HEK293 (cell line): ENCODE results near the gene FAM171A1.
"Not testable (repeated sequence)": the region's sequence is repeated elsewhere in the genome, so short reads cannot be mapped to it uniquely, and the experiment has no call there.

ENCODE experiments used
- CTCF ChIA-PET: fragments of 350-600 bp; formaldehyde crosslinking; extraction: SDS; loops from one replicate; lab custom pipeline; 2021; ENCODE audit warnings: antibody characterized with exemption; lab: Yijun Ruan, JAX
- POLR2A ChIA-PET: fragments of 300-600 bp; formaldehyde crosslinking; extraction: SDS; loops from one replicate; lab custom pipeline; 2020; ENCODE audit warnings: antibody characterized with exemption, inconsistent platforms; lab: Yijun Ruan, JAX
- H3K27ac ChIP-seq: fragments of 200-500 bp; sonication (Bioruptor generic); 2 replicates; pipeline ENCODE4 v1.5.1; 2014; ENCODE audit warnings: low read depth, low read length, control low read depth, inconsistent platforms; ENCODE audit errors: extremely low read depth
- H3K36me3 ChIP-seq, 2 experiments: fragments of 200-500 bp in 1 of 2; sonication (Bioruptor generic) in 1 of 2; 1 replicate in 1 of 2; 2 replicates in 1 of 2; pipeline ENCODE4 v1.5.1; 2014 to 2017; ENCODE audit warnings: inconsistent platforms in 2 of 2, low read length in 2 of 2; ENCODE audit not compliant: control insufficient read depth in 2 of 2, insufficient read depth in 1 of 2
- H3K4me1 ChIP-seq: fragments of 200-500 bp; sonication (Bioruptor generic); 2 replicates; pipeline ENCODE4 v1.5.1; 2014; ENCODE audit warnings: mild to moderate bottlenecking, low read length, inconsistent platforms; ENCODE audit not compliant: control insufficient read depth, insufficient read depth
- H3K4me3 ChIP-seq: 2 replicates; pipeline ENCODE4 v1.5.1; 2011; ENCODE audit warnings: low read depth, mild to moderate bottlenecking, control low read depth, low read length, moderate library complexity
- H3K9me3 ChIP-seq: fragments of 200-500 bp; sonication (Bioruptor generic); 2 replicates; pipeline ENCODE4 v1.5.1; 2014; ENCODE audit warnings: low read depth, low read length, inconsistent platforms; ENCODE audit not compliant: control insufficient read depth, insufficient read depth
- GFI1B ChIP-seq: fragments of 450-650 bp; formaldehyde crosslinking; IDR thresholded peaks from 2 replicates; pipeline ENCODE4 v1.5.1; 2016; ENCODE audit warnings: missing biosample characterization, missing genetic modification characterization
- KLF7 ChIP-seq: fragments of 450-650 bp; formaldehyde crosslinking; IDR thresholded peaks from 2 replicates; pipeline ENCODE4 v1.5.1; 2016; ENCODE audit warnings: missing biosample characterization, missing genetic modification characterization, borderline replicate concordance
- ZBTB11 ChIP-seq: fragments of 450-650 bp; formaldehyde crosslinking; conservative IDR thresholded peaks from 2 replicates; pipeline ENCODE4 v1.5.1; 2016; ENCODE audit warnings: low read depth, missing biosample characterization, missing genetic modification characterization
- ZBTB21 ChIP-seq: fragments of 450-650 bp; formaldehyde crosslinking; IDR thresholded peaks from 2 replicates; pipeline ENCODE4 v1.5.1; 2017; ENCODE audit warnings: missing biosample characterization, missing genetic modification characterization
- ZBTB8A ChIP-seq: fragments of 450-650 bp; formaldehyde crosslinking; IDR thresholded peaks from 2 replicates; pipeline ENCODE4 v1.5.1; 2016; ENCODE audit warnings: missing biosample characterization, missing genetic modification characterization
- ZNF138 ChIP-seq: fragments of 450-650 bp; formaldehyde crosslinking; IDR thresholded peaks from 2 replicates; pipeline ENCODE4 v1.5.1; 2016; ENCODE audit warnings: missing biosample characterization, missing genetic modification characterization, borderline replicate concordance
- ZNF140 ChIP-seq: fragments of 450-650 bp; formaldehyde crosslinking; IDR thresholded peaks from 2 replicates; pipeline ENCODE4 v1.5.1; 2016; ENCODE audit warnings: missing biosample characterization, missing genetic modification characterization
- ZNF18 ChIP-seq: fragments of 450-650 bp; formaldehyde crosslinking; IDR thresholded peaks from 2 replicates; pipeline ENCODE4 v1.5.1; 2016; ENCODE audit warnings: missing biosample characterization, missing genetic modification characterization
- ZNF202 ChIP-seq: fragments of 450-650 bp; formaldehyde crosslinking; IDR thresholded peaks from 2 replicates; pipeline ENCODE4 v1.5.1; 2016; ENCODE audit warnings: missing biosample characterization, missing genetic modification characterization, borderline replicate concordance
- ZNF266 ChIP-seq: fragments of 450-650 bp; formaldehyde crosslinking; IDR thresholded peaks from 2 replicates; pipeline ENCODE4 v1.5.1; 2016; ENCODE audit warnings: missing biosample characterization, missing genetic modification characterization, low read depth
- ZNF292 ChIP-seq: fragments of 450-650 bp; formaldehyde crosslinking; IDR thresholded peaks from 2 replicates; pipeline ENCODE4 v1.5.1; 2016; ENCODE audit warnings: low read depth, missing biosample characterization, missing genetic modification characterization, borderline replicate concordance
- ZNF394 ChIP-seq: fragments of 450-650 bp; formaldehyde crosslinking; IDR thresholded peaks from 2 replicates; pipeline ENCODE4 v1.5.1; 2016; ENCODE audit warnings: missing biosample characterization, missing genetic modification characterization, mild to moderate bottlenecking, moderate library complexity, borderline replicate concordance
- ZNF404 ChIP-seq: fragments of 450-650 bp; formaldehyde crosslinking; IDR thresholded peaks from 2 replicates; pipeline ENCODE4 v1.5.1; 2017; ENCODE audit warnings: missing biosample characterization, missing genetic modification characterization
- ZNF426 ChIP-seq: fragments of 450-650 bp; formaldehyde crosslinking; IDR thresholded peaks from 2 replicates; pipeline ENCODE4 v1.5.1; 2017; ENCODE audit warnings: missing biosample characterization, missing genetic modification characterization, mild to moderate bottlenecking, inconsistent platforms, moderate library complexity
- ZNF433 ChIP-seq: fragments of 450-650 bp; formaldehyde crosslinking; IDR thresholded peaks from 2 replicates; pipeline ENCODE4 v1.5.1; 2016; ENCODE audit warnings: missing biosample characterization, missing genetic modification characterization, low read depth
- ZNF501 ChIP-seq: fragments of 450-650 bp; formaldehyde crosslinking; IDR thresholded peaks from 2 replicates; pipeline ENCODE4 v1.5.1; 2016; ENCODE audit warnings: missing biosample characterization, missing genetic modification characterization
- ZNF510 ChIP-seq: fragments of 450-650 bp; formaldehyde crosslinking; IDR thresholded peaks from 2 replicates; pipeline ENCODE4 v1.5.1; 2018; ENCODE audit warnings: mild to moderate bottlenecking, missing genetic modification characterization, missing biosample characterization; ENCODE audit not compliant: insufficient replicate concordance
- ZNF530 ChIP-seq: fragments of 450-650 bp; formaldehyde crosslinking; IDR thresholded peaks from 2 replicates; pipeline ENCODE4 v1.5.1; 2016; ENCODE audit warnings: low read depth, missing biosample characterization, missing genetic modification characterization
- ZNF555 ChIP-seq: fragments of 450-650 bp; formaldehyde crosslinking; conservative IDR thresholded peaks from 2 replicates; pipeline ENCODE4 v1.5.1; 2017; ENCODE audit warnings: missing biosample characterization, mild to moderate bottlenecking, missing genetic modification characterization, inconsistent platforms
- ZNF560 ChIP-seq: fragments of 450-650 bp; formaldehyde crosslinking; IDR thresholded peaks from 2 replicates; pipeline ENCODE4 v1.5.1; 2017; ENCODE audit warnings: missing biosample characterization, missing genetic modification characterization, borderline replicate concordance
- ZNF580 ChIP-seq: fragments of 450-650 bp; formaldehyde crosslinking; IDR thresholded peaks from 2 replicates; pipeline ENCODE4 v1.5.1; 2016; ENCODE audit warnings: missing biosample characterization, missing genetic modification characterization
- ZNF629 ChIP-seq: fragments of 450-650 bp; formaldehyde crosslinking; IDR thresholded peaks from 2 replicates; pipeline ENCODE4 v1.5.1; 2017; ENCODE audit warnings: missing biosample characterization, missing genetic modification characterization
- ZNF664 ChIP-seq: fragments of 450-650 bp; formaldehyde crosslinking; IDR thresholded peaks from 2 replicates; pipeline ENCODE4 v1.5.1; 2016; ENCODE audit warnings: missing biosample characterization, missing genetic modification characterization
- ZNF791 ChIP-seq: fragments of 450-650 bp; formaldehyde crosslinking; IDR thresholded peaks from 2 replicates; pipeline ENCODE4 v1.5.1; 2016; ENCODE audit warnings: missing biosample characterization, missing genetic modification characterization
- ZXDB ChIP-seq: fragments of 450-650 bp; formaldehyde crosslinking; IDR thresholded peaks from 2 replicates; pipeline ENCODE4 v1.5.1; 2016; ENCODE audit warnings: missing biosample characterization, missing genetic modification characterization
- TF ChIP-seq, protein P1 (sequence below): fragments of 450-650 bp; formaldehyde crosslinking; conservative IDR thresholded peaks from 2 replicates; pipeline ENCODE4 v1.5.1; 2016; ENCODE audit warnings: low read depth, missing biosample characterization, missing genetic modification characterization

The FAM171A1 gene

GRCh38 chr10:15388172-15388571 lies 17.1 kb upstream of the FAM171A1 start:
- H3K36me3 ChIP-seq, CTCF ChIA-PET, H3K4me1 ChIP-seq, H3K9me3 ChIP-seq, H3K27ac ChIP-seq, H3K4me3 ChIP-seq: not testable (repeated sequence)
- POLR2A ChIA-PET: interaction anchor here (0.6 kb wide), 1 partner anchor 264 kb away, joined by 3 read pairs; no protein-coding TSS in a partner anchor
- TF ChIP-seq KLF7 (tag by site-specific recombination): 0 out of 2 replicates have a peak, but pooled peaks have one; percentile 23
- TF ChIP-seq ZNF510 (tag by site-specific recombination): peak; percentile 62
- TF ChIP-seq ZNF202 (tag by site-specific recombination): 0 out of 2 replicates have a peak, but pooled peaks have one; percentile 70
- peak; percentile 86; the same call in 1 of the 2 replicates for TF ChIP-seq ZNF140 (tag by site-specific recombination)
- 0 out of 2 replicates have a peak, but pooled peaks have one; percentile 34 for TF ChIP-seq ZNF791 (tag by site-specific recombination)
- TF ChIP-seq ZBTB8A: peak; percentile 70
- 0 out of 2 replicates have a peak, but pooled peaks have one; percentile 44 for TF ChIP-seq ZXDB (tag by site-specific recombination)
- TF ChIP-seq ZNF580 (tag by site-specific recombination): peak; percentile 59; the same call in 1 of the 2 replicates
- TF ChIP-seq ZNF501 (tag by site-specific recombination): 0 out of 2 replicates have a peak, but pooled peaks have one; percentile 37
- TF ChIP-seq ZNF664: peak; percentile 65; the same call in 1 of the 2 replicates
- TF ChIP-seq GFI1B (tag by site-specific recombination): peak; percentile 41; the same call in 1 of the 2 replicates
- peak; percentile 79 for TF ChIP-seq ZNF426
- peak; percentile 48; the same call in 1 of the 2 replicates for TF ChIP-seq ZBTB21 (tag by site-specific recombination)
- TF ChIP-seq ZNF292 (tag by site-specific recombination): peak; percentile 89; the same call in 1 of the 2 replicates
- TF ChIP-seq ZNF394 (tag by site-specific recombination): peak; percentile 92
- TF ChIP-seq ZNF560 (tag by site-specific recombination): peak; percentile 71; the same call in 1 of the 2 replicates
- TF ChIP-seq ZNF18 (tag by site-specific recombination): peak; percentile 39; the same call in 1 of the 2 replicates
- TF ChIP-seq ZNF629 (tag by site-specific recombination): 0 out of 2 replicates have a peak, but pooled peaks have one; percentile 16
- TF ChIP-seq ZNF530 (tag by site-specific recombination): 0 out of 2 replicates have a peak, but pooled peaks have one; percentile 34
- TF ChIP-seq ZNF404 (tag by site-specific recombination): peak; percentile 46; the same call in 1 of the 2 replicates
- TF ChIP-seq, protein P1, sequence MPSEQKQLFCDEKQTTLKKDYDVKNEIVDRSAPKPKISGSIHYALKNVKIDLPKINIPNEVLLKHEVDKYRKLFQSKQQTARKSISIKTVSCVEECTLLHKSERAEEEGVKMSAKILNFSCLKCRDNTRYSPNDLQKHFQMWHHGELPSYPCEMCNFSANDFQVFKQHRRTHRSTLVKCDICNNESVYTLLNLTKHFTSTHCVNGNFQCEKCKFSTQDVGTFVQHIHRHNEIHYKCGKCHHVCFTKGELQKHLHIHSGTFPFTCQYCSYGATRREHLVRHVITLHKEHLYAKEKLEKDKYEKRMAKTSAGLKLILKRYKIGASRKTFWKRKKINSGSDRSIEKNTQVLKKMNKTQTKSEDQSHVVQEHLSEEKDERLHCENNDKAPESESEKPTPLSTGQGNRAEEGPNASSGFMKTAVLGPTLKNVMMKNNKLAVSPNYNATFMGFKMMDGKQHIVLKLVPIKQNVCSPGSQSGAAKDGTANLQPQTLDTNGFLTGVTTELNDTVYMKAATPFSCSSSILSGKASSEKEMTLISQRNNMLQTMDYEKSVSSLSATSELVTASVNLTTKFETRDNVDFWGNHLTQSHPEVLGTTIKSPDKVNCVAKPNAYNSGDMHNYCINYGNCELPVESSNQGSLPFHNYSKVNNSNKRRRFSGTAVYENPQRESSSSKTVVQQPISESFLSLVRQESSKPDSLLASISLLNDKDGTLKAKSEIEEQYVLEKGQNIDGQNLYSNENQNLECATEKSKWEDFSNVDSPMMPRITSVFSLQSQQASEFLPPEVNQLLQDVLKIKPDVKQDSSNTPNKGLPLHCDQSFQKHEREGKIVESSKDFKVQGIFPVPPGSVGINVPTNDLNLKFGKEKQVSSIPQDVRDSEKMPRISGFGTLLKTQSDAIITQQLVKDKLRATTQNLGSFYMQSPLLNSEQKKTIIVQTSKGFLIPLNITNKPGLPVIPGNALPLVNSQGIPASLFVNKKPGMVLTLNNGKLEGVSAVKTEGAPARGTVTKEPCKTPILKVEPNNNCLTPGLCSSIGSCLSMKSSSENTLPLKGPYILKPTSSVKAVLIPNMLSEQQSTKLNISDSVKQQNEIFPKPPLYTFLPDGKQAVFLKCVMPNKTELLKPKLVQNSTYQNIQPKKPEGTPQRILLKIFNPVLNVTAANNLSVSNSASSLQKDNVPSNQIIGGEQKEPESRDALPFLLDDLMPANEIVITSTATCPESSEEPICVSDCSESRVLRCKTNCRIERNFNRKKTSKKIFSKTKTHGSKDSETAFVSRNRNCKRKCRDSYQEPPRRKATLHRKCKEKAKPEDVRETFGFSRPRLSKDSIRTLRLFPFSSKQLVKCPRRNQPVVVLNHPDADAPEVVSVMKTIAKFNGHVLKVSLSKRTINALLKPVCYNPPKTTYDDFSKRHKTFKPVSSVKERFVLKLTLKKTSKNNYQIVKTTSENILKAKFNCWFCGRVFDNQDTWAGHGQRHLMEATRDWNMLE (tag by site-specific recombination): peak; percentile 85
- peak; percentile 75 for TF ChIP-seq ZBTB11 (tag by site-specific recombination)
- TF ChIP-seq ZNF433: peak; percentile 63; the same call in 1 of the 2 replicates
- TF ChIP-seq ZNF138 (tag by site-specific recombination): 0 out of 2 replicates have a peak, but pooled peaks have one; percentile 44
- TF ChIP-seq ZNF266 (tag by site-specific recombination): peak; percentile 90
- peak; percentile 65 for TF ChIP-seq ZNF555 (tag by site-specific recombination)
